ENCODE results near the gene MRPS11. TPM values are rescaled to one million over a fixed set of nuclear protein-coding genes. Genes with fewer than 3 reads are reported as not detected.

MRPS11 gene
- total RNA-seq, 1 donor from 2014 or later: 72.6 TPM

- Mint-ChIP-seq H3K9me3 (no peaks in the 10 kb centered on the region), H3K27ac (no peak overlapping the region), H3K27me3 (no peaks in the 10 kb centered on the region), H3K4me1 (no peaks in the 10 kb centered on the region), H3K4me3 (no peak overlapping the region), H3K36me3 (ENCODE audit: low read depth) (no peaks in the 10 kb centered on the region)
- intact Hi-C loops (cut with micrococcal nuclease): no loop called here
- DNase-seq: no peak
Measured at GRCh38 chr15:88489321-88489720, 21.8 kb downstream of the MRPS11 start.

GRCh38 chr15:88490036-88490435, 22.5 kb downstream of the MRPS11 start:
- no peak overlapping the region for H3K4me3 Mint-ChIP-seq
- no peaks in the 10 kb centered on the region for H3K4me1 Mint-ChIP-seq
- H3K27me3 Mint-ChIP-seq: no peaks in the 10 kb centered on the region
- intact Hi-C loops (cut with micrococcal nuclease): no loop called here
- no peaks in the 10 kb centered on the region for H3K36me3 Mint-ChIP-seq (ENCODE audit: low read depth)
- no peak for DNase-seq
- H3K27ac Mint-ChIP-seq: no peak overlapping the region
- no peaks in the 10 kb centered on the region for H3K9me3 Mint-ChIP-seq

- no peaks in the 10 kb centered on the region for H3K36me3 Mint-ChIP-seq (ENCODE audit: low read depth)
Measured at GRCh38 chr15:88491158-88491557, 23.6 kb downstream of the MRPS11 start.

GRCh38 chr15:88493844-88494243, 26.3 kb downstream of the MRPS11 start:
- no peaks in the 10 kb centered on the region for H3K36me3 Mint-ChIP-seq (ENCODE audit: low read depth)
- H3K4me1 Mint-ChIP-seq: no peaks in the 10 kb centered on the region
- intact Hi-C loops (cut with micrococcal nuclease): no loop called here
- H3K27me3 Mint-ChIP-seq: no peaks in the 10 kb centered on the region
- H3K4me3 Mint-ChIP-seq: no peak overlapping the region
- no peak for DNase-seq
- no peak overlapping the region for H3K27ac Mint-ChIP-seq
- no peaks in the 10 kb centered on the region for H3K9me3 Mint-ChIP-seq

More at GRCh38 chr15:88491158-88491557, 23.6 kb downstream of the MRPS11 start:
- Mint-ChIP-seq H3K27me3 (no peaks in the 10 kb centered on the region), H3K4me3 (no peak overlapping the region), H3K9me3 (no peaks in the 10 kb centered on the region), H3K4me1 (no peaks in the 10 kb centered on the region), H3K27ac (no peak overlapping the region)
- no peak for DNase-seq
- intact Hi-C loops (cut with micrococcal nuclease): no loop called here

- Mint-ChIP-seq H3K9me3 (no peaks in the 10 kb centered on the region), H3K27ac (no peak overlapping the region)
Measured at GRCh38 chr15:88497109-88497765, 29.7 kb downstream of the MRPS11 start.

DNA sequence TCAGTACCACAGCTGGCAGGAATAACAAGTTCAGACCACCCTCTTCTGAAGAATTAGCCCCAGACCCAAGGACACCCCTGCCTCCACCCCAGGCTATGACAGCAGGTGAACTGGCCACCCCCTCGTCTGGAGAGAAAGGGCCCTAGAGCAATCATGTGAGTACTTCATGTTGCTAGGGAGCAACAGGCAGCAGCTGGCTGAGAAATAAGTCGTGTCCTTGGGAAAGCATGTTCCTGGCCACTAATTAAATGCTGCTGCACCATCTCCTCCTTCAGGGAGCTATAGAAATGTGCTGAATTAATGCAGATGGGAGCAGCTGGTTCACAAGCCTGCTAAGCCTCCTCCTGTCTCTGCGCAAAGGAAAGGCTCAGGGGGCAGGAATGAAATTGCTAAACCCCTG, 31.5 kb downstream of the MRPS11 start:
- no peaks in the 10 kb centered on the region for H3K9me3 Mint-ChIP-seq
- no peak overlapping the region for H3K27ac Mint-ChIP-seq
- DNase-seq: no peak
- no peaks in the 10 kb centered on the region for H3K36me3 Mint-ChIP-seq (ENCODE audit: low read depth)
- intact Hi-C loops (cut with micrococcal nuclease): no loop called here
- no peaks in the 10 kb centered on the region for H3K4me1 Mint-ChIP-seq
- no peaks in the 10 kb centered on the region for H3K27me3 Mint-ChIP-seq
- no peak overlapping the region for H3K4me3 Mint-ChIP-seq

More at GRCh38 chr15:88497109-88497765, 29.7 kb downstream of the MRPS11 start:
- intact Hi-C loops (cut with micrococcal nuclease): no loop called here
- no peaks in the 10 kb centered on the region for H3K27me3 Mint-ChIP-seq
- no peak overlapping the region for H3K4me3 Mint-ChIP-seq
- H3K4me1 Mint-ChIP-seq: no peaks in the 10 kb centered on the region
- no peak for DNase-seq
- no peaks in the 10 kb centered on the region for H3K36me3 Mint-ChIP-seq (ENCODE audit: low read depth)

DNA sequence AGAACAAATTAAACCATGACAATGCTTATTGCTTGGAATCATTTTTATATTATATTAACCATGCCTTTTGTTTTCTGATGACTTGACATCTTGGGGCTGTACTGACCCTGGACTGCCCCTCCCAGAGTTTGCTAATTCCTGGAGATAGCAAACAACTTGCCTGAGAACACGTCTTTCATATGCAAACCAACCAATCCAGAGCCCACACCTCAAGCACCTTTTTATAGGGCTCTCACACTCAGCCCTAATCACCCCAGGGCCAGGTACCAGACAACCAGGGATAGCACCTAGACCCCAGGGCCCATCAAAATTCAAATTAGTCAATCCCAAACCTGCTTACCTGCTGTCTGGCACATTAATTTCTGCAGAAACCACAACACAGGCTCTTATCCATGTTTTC, 36.9 kb downstream of the MRPS11 start:
- DNase-seq: no peak
- Mint-ChIP-seq H3K27ac (no peak overlapping the region), H3K4me1 (no peaks in the 10 kb centered on the region), H3K9me3 (no peaks in the 10 kb centered on the region), H3K36me3 (ENCODE audit: low read depth) (no peaks in the 10 kb centered on the region), H3K27me3 (no peaks in the 10 kb centered on the region), H3K4me3 (no peak overlapping the region)
- intact Hi-C loops (cut with micrococcal nuclease): no loop called here

DNA sequence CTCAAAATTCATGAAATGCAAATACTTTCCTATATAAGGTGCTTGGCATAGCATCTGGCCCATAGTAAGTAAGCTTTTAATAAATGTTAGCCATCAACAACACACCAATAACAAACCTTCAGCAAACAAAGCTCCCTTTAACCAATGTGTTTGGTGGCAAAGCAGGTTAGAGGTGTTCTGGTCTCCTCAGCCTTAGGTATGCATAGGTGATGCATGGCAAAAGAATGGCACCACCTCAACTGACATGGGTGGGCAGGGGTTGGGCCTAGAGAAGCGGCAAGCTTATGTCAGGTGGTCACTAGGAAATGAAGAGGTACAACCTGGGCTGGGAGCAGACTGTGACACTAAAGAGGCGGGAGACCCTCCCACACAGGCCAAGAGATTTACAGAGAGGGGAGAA, 38.2 kb downstream of the MRPS11 start:
- intact Hi-C loops (cut with micrococcal nuclease): no loop called here
- no peaks in the 10 kb centered on the region for H3K27me3 Mint-ChIP-seq
- no peak overlapping the region for H3K4me3 Mint-ChIP-seq
- H3K36me3 Mint-ChIP-seq (ENCODE audit: low read depth): no peaks in the 10 kb centered on the region
- H3K27ac Mint-ChIP-seq: no peak overlapping the region
- no peaks in the 10 kb centered on the region for H3K9me3 Mint-ChIP-seq
- H3K4me1 Mint-ChIP-seq: peaks cover 6% of the 10 kb centered on the region
- no peak for DNase-seq

DNA sequence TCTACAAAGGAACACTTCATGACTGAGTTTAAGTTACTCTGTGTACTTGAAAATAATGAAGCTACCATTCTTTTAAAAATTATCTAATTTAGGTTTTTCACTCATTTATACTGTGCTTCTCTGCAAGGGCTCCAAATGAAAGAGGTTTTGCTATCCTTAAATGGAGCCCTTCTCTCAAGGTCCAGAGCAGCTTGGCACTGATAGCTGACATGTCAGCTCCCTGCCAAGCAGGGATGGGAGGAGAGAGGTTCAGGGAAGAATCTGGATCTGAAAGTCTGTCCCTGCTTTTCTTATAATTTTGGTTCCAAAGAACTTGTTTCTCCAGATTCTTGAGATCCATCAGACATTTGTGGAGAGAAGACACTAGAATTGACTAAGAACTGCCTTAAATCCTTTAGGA, 39.1 kb downstream of the MRPS11 start:
- DNase-seq: no peak
- Mint-ChIP-seq H3K36me3 (ENCODE audit: low read depth) (peaks cover 6% of the 10 kb centered on the region), H3K27ac (no peak overlapping the region), H3K27me3 (no peaks in the 10 kb centered on the region), H3K4me3 (no peak overlapping the region), H3K9me3 (no peaks in the 10 kb centered on the region), H3K4me1 (peaks cover 10% of the 10 kb centered on the region)
- intact Hi-C loops (cut with micrococcal nuclease): no loop called here

DNA sequence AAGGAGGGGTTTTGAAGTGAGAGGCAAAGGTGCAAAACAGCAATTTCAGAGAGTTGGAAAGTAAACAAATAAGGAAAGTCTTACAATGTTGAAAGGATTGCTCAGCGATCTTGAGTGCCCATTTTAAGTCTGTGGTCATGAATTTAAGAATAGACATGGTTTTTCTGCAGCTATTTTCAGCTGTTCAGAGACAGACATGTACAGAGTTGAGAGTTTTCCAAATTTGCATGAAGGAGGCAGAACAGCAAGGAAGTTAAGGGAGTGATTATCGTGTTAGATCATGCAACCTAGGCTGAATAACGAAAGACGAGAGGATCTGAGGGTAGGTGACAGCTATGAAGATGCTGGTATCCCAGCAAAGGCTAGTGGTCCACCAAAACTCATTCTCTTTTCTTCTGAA, 41.8 kb downstream of the MRPS11 start:
- intact Hi-C loops (cut with micrococcal nuclease): no loop called here
- no peak for DNase-seq
- no peak overlapping the region for H3K27ac Mint-ChIP-seq
- H3K27me3 Mint-ChIP-seq: no peaks in the 10 kb centered on the region
- H3K4me1 Mint-ChIP-seq: peaks cover 10% of the 10 kb centered on the region
- H3K9me3 Mint-ChIP-seq: no peaks in the 10 kb centered on the region
- H3K4me3 Mint-ChIP-seq: no peak overlapping the region
- peaks cover 6% of the 10 kb centered on the region for H3K36me3 Mint-ChIP-seq (ENCODE audit: low read depth)

GRCh38 chr15:88509964-88510363, 42.5 kb downstream of the MRPS11 start:
- Mint-ChIP-seq H3K27ac (no peak overlapping the region), H3K4me1 (peaks cover 10% of the 10 kb centered on the region), H3K9me3 (no peaks in the 10 kb centered on the region), H3K36me3 (ENCODE audit: low read depth) (peaks cover 6% of the 10 kb centered on the region), H3K27me3 (no peaks in the 10 kb centered on the region), H3K4me3 (no peak overlapping the region)
- intact Hi-C loops (cut with micrococcal nuclease): no loop called here
- no peak for DNase-seq

- DNase-seq: no peak
- peaks cover 6% of the 10 kb centered on the region for H3K36me3 Mint-ChIP-seq (ENCODE audit: low read depth)
- H3K27me3 Mint-ChIP-seq: no peaks in the 10 kb centered on the region
- intact Hi-C loops (cut with micrococcal nuclease): no loop called here
- H3K9me3 Mint-ChIP-seq: no peaks in the 10 kb centered on the region
- H3K27ac Mint-ChIP-seq: no peak overlapping the region
- peaks cover 10% of the 10 kb centered on the region for H3K4me1 Mint-ChIP-seq
- no peak overlapping the region for H3K4me3 Mint-ChIP-seq
Measured at GRCh38 chr15:88511161-88511560, 43.7 kb downstream of the MRPS11 start.

- intact Hi-C loops (cut with micrococcal nuclease): no loop called here
- Mint-ChIP-seq H3K27me3 (no peaks in the 10 kb centered on the region), H3K27ac (no peak overlapping the region), H3K9me3 (no peaks in the 10 kb centered on the region), H3K36me3 (ENCODE audit: low read depth) (peaks cover 6% of the 10 kb centered on the region), H3K4me3 (no peak overlapping the region), H3K4me1 (peaks cover 10% of the 10 kb centered on the region)
- no peak for DNase-seq
Measured at GRCh38 chr15:88512078-88512477, 44.6 kb downstream of the MRPS11 start.

GRCh38 chr15:88512601-88513000, 45.1 kb downstream of the MRPS11 start:
- H3K27ac Mint-ChIP-seq: no peak overlapping the region

DNA sequence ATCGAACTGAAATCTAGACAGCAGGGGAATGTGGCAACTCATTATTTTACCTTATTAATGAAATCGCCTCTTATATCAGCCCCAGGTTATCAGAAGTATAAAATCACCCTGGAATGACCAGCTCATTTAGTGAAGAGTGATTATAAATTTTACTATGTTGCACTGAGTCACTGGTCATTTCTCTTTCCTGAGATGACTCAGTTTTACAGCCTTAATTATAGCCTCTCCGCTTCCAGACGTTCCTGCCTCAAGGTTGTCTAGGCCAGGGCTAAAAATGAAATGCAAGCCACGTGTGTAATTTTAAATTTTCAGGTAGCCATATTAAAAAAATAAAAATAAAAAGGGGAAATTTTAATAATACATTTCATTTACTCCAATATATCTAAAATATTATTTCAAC, 45.7 kb downstream of the MRPS11 start:
- intact Hi-C loops (cut with micrococcal nuclease): no loop called here
- no peaks in the 10 kb centered on the region for H3K27me3 Mint-ChIP-seq
- H3K9me3 Mint-ChIP-seq: no peaks in the 10 kb centered on the region
- no peak overlapping the region for H3K4me3 Mint-ChIP-seq
- no peak overlapping the region for H3K27ac Mint-ChIP-seq
- peaks cover 10% of the 10 kb centered on the region for H3K4me1 Mint-ChIP-seq
- DNase-seq: no peak
- H3K36me3 Mint-ChIP-seq (ENCODE audit: low read depth): peaks cover 6% of the 10 kb centered on the region

More at GRCh38 chr15:88512601-88513000, 45.1 kb downstream of the MRPS11 start:
- DNase-seq: no peak
- intact Hi-C loops (cut with micrococcal nuclease): no loop called here
- Mint-ChIP-seq H3K4me3 (no peak overlapping the region), H3K9me3 (no peaks in the 10 kb centered on the region), H3K4me1 (peaks cover 10% of the 10 kb centered on the region), H3K27me3 (no peaks in the 10 kb centered on the region), H3K36me3 (ENCODE audit: low read depth) (peaks cover 6% of the 10 kb centered on the region)
